Suprapubic skin (tissue), 4 donors: ENCODE results near the gene RPL39L. TPM values are rescaled to one million over a fixed set of nuclear protein-coding genes. Genes with fewer than 3 reads are reported as not detected.

Source experiments
- DNase-seq, 2 donors: peaks; one replicate each; pipeline ENCODE4 v3.0.0-alpha.2; 2019; ENCODE audit warnings: low spot score in 2 of 2
- H3K27ac ChIP-seq: fragments of 200-600 bp; sonication (generic); one replicate; pipeline ENCODE4 v1.5.1; 2019
- H3K27me3 ChIP-seq: fragments of 200-600 bp; sonication (generic); one replicate; pipeline ENCODE4 v1.5.1; 2019
- H3K36me3 ChIP-seq: fragments of 200-600 bp; sonication (generic); one replicate; pipeline ENCODE4 v1.5.1; 2019
- H3K4me1 ChIP-seq: fragments of 200-600 bp; sonication (generic); one replicate; pipeline ENCODE4 v1.5.1; 2019
- H3K4me3 ChIP-seq: fragments of 200-600 bp; sonication (generic); one replicate; pipeline ENCODE4 v1.5.1; 2019; ENCODE audit warnings: mild to moderate bottlenecking
- H3K9me3 ChIP-seq: fragments of 200-600 bp; sonication (generic); one replicate; pipeline ENCODE4 v1.5.1; 2019
- EP300 ChIP-seq: sonication (generic); formaldehyde crosslinking; IDR thresholded peaks from one replicate; pipeline ENCODE4 v1.6.1; 2017; ENCODE audit warnings: antibody characterized with exemption
- POLR2A ChIP-seq, 2 donors: fragments of 450-650 bp; IDR thresholded peaks; one replicate each; pipeline ENCODE4 v1.6.1; 2017; ENCODE audit warnings: antibody characterized with exemption in 2 of 2, mild to moderate bottlenecking in 2 of 2, moderate library complexity in 2 of 2
- POLR2AphosphoS5 ChIP-seq, 3 donors: sonication (generic); formaldehyde crosslinking; IDR thresholded peaks; one replicate each; pipeline ENCODE4 v1.6.1; 2017; ENCODE audit warnings: antibody characterized with exemption in 3 of 3
- WGBS: methylation state at CpG from one replicate; pipeline ENCODE4 v1.1.5; 2018; 5-methylcytosine and 5-hydroxymethylcytosine counted together
- total RNA-seq, 4 donors: library from RNA; depleted of rRNA; stranded (reverse); fragments of >200 nt; gene quantifications; one replicate each; pipeline ENCODE4 v1.1.0, GENCODE V29; 2016
- TF ChIP-seq, protein P1 (sequence below), 2 donors: fragments of 200-600 bp in 1 of 2; fragments of 450-650 bp in 1 of 2; sonication (generic) in 1 of 2; IDR thresholded peaks; one replicate each; pipeline ENCODE4 v1.5.1; 2016 to 2019; ENCODE audit warnings: antibody characterized with exemption in 2 of 2, mild to moderate bottlenecking in 1 of 2, moderate library complexity in 1 of 2

The RPL39L gene
- 10 to 100 TPM in 3 of 4 donors, 1 to 10 TPM in 1; 7.1 to 12.2 (median 11.0) TPM for total RNA-seq

GRCh38 chr3:187139126-187139894 lies at the start of gene RPL39L:
Gene RPL39L, minus strand, starts transcription at chr3:187139496. Its CDS starts 18,196 bp downstream, at chr3:187121300.
- TF ChIP-seq POLR2A (IDR thresholded peaks at IDR 0.05) (peak in 1 of 2 donors; percentile 22), EP300 (no peak), POLR2AphosphoS5 (IDR thresholded peaks at IDR 0.05) (no peak)
- TF ChIP-seq, protein P1, sequence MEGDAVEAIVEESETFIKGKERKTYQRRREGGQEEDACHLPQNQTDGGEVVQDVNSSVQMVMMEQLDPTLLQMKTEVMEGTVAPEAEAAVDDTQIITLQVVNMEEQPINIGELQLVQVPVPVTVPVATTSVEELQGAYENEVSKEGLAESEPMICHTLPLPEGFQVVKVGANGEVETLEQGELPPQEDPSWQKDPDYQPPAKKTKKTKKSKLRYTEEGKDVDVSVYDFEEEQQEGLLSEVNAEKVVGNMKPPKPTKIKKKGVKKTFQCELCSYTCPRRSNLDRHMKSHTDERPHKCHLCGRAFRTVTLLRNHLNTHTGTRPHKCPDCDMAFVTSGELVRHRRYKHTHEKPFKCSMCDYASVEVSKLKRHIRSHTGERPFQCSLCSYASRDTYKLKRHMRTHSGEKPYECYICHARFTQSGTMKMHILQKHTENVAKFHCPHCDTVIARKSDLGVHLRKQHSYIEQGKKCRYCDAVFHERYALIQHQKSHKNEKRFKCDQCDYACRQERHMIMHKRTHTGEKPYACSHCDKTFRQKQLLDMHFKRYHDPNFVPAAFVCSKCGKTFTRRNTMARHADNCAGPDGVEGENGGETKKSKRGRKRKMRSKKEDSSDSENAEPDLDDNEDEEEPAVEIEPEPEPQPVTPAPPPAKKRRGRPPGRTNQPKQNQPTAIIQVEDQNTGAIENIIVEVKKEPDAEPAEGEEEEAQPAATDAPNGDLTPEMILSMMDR (IDR thresholded peaks at IDR 0.05), result peak; percentile 37 to 83
- 2% methylated on average over 45 of the region's 69 CpGs for WGBS
- H3K9me3 ChIP-seq, result no peaks in the 10 kb centered on the region
- H3K27ac ChIP-seq, result peak within 1 kb of the TSS; percentile 47
- peak within 1 kb of the TSS; percentile 60 for H3K4me3 ChIP-seq
- peaks cover 12% of the 10 kb centered on the region for H3K4me1 ChIP-seq
- DNase-seq, result peak; percentile 84
- H3K27me3 ChIP-seq, result no peaks in the 10 kb centered on the region
- H3K36me3 ChIP-seq, result no peaks in the 10 kb centered on the region

GRCh38 chr3:187188931-187189330 lies 49.6 kb upstream of the RPL39L start:
- Histone ChIP-seq H3K27me3 (no peaks in the 10 kb centered on the region), H3K4me3 (no peak overlapping the region), H3K9me3 (no peaks in the 10 kb centered on the region), H3K36me3 (no peaks in the 10 kb centered on the region), H3K27ac (no peak overlapping the region), H3K4me1 (peaks cover 4% of the 10 kb centered on the region)
- 42% methylated on average over 2 of the region's 2 CpGs for WGBS
- no peak for DNase-seq
- TF ChIP-seq POLR2A (IDR thresholded peaks at IDR 0.05) (no peak), EP300 (no peak), POLR2AphosphoS5 (IDR thresholded peaks at IDR 0.05) (no peak)
- TF ChIP-seq, protein P1 (IDR thresholded peaks at IDR 0.05), result no peak

GRCh38 chr3:187186801-187187421 lies 47.6 kb upstream of the RPL39L start:
- TF ChIP-seq POLR2A (IDR thresholded peaks at IDR 0.05) (no peak), EP300 (no peak), POLR2AphosphoS5 (IDR thresholded peaks at IDR 0.05) (no peak)
- TF ChIP-seq, protein P1 (IDR thresholded peaks at IDR 0.05), result no peak
- Histone ChIP-seq H3K4me1 (peaks cover 8% of the 10 kb centered on the region), H3K27me3 (no peaks in the 10 kb centered on the region), H3K4me3 (no peak overlapping the region), H3K9me3 (no peaks in the 10 kb centered on the region), H3K27ac (no peak overlapping the region), H3K36me3 (no peaks in the 10 kb centered on the region)
- no peak for DNase-seq
- WGBS, result 40% methylated on average over 4 of the region's 5 CpGs

GRCh38 chr3:187186375-187186774 lies 47.1 kb upstream of the RPL39L start:
- Histone ChIP-seq H3K4me3 (no peak overlapping the region), H3K36me3 (no peaks in the 10 kb centered on the region), H3K4me1 (peaks cover 8% of the 10 kb centered on the region), H3K9me3 (no peaks in the 10 kb centered on the region), H3K27ac (no peak overlapping the region), H3K27me3 (no peaks in the 10 kb centered on the region)
- WGBS, result 82% methylated on average over 2 of the region's 2 CpGs
- TF ChIP-seq, protein P1 (IDR thresholded peaks at IDR 0.05), result no peak
- no peak for TF ChIP-seq POLR2AphosphoS5 (IDR thresholded peaks at IDR 0.05)
- TF ChIP-seq EP300, result no peak
- TF ChIP-seq POLR2A (IDR thresholded peaks at IDR 0.05), result no peak
- DNase-seq, result no peak

- Histone ChIP-seq H3K4me3 (no peak overlapping the region), H3K9me3 (no peaks in the 10 kb centered on the region), H3K4me1 (peaks cover 8% of the 10 kb centered on the region), H3K27ac (no peak overlapping the region), H3K36me3 (no peaks in the 10 kb centered on the region), H3K27me3 (no peaks in the 10 kb centered on the region)
- TF ChIP-seq, protein P1 (IDR thresholded peaks at IDR 0.05), result no peak
- TF ChIP-seq POLR2AphosphoS5 (IDR thresholded peaks at IDR 0.05) (no peak), EP300 (no peak), POLR2A (IDR thresholded peaks at IDR 0.05) (no peak)
- no peak for DNase-seq
- WGBS, result 85% methylated on average over 4 of the region's 4 CpGs
Observed at GRCh38 chr3:187185759-187186158, 46.5 kb upstream of the RPL39L start.
